A673 (cell line): ENCODE results near the gene GRIK2. TPM values are rescaled to one million over a fixed set of nuclear protein-coding genes. Genes with fewer than 3 reads are reported as not detected.

Source experiments
- BruUV-seq: library from RNA; stranded (reverse); fragments of 400-500 nt; replicated peaks from 2 replicates; lab custom pipeline; 2021; lab: Mats Ljungman, UMichigan
- CTCF ChIA-PET: fragments of 300-600 bp; sonication (Branson Sonifier 250); formaldehyde crosslinking; loops from one replicate; lab custom pipeline; 2022; ENCODE audit warnings: antibody characterized with exemption; lab: Charles Lee
- POLR2A ChIA-PET: fragments of 300-600 bp; sonication (Branson Sonifier 250); formaldehyde crosslinking; loops from one replicate; lab custom pipeline; 2022; ENCODE audit warnings: antibody characterized with exemption; ENCODE audit not compliant: low non-redundant PET; lab: Charles Lee
- DNase-seq: peaks from one replicate; pipeline ENCODE4 v3.0.0-alpha.2; 2015; ENCODE audit warnings: low spot score
- H3K27ac ChIP-seq: fragments of 200-600 bp; sonication (generic); 2 replicates; pipeline ENCODE4 v1.5.1; 2016; ENCODE audit warnings: mixed run types, low read depth, mild to moderate bottlenecking, mixed read lengths, antibody characterized with exemption, low read length; ENCODE audit not compliant: poor library complexity, severe bottlenecking
- H3K27me3 ChIP-seq: fragments of 200-600 bp; sonication (generic); replicated peaks from 2 replicates; pipeline ENCODE4 v1.6.1; 2017; ENCODE audit warnings: mixed run types, low read depth, mild to moderate bottlenecking, mixed read lengths, antibody characterized with exemption, low read length; ENCODE audit not compliant: insufficient read depth, poor library complexity
- H3K36me3 ChIP-seq: fragments of 200-600 bp; sonication (generic); 2 replicates; pipeline ENCODE4 v1.6.1; 2016; ENCODE audit warnings: mixed run types, mild to moderate bottlenecking, mixed read lengths, antibody characterized with exemption, low read length; ENCODE audit not compliant: insufficient read depth, poor library complexity, severe bottlenecking
- H3K4me1 ChIP-seq: fragments of 200-600 bp; sonication (generic); 2 replicates; pipeline ENCODE4 v1.6.1; 2017; ENCODE audit warnings: mixed run types, mild to moderate bottlenecking, mixed read lengths, antibody characterized with exemption, low read length; ENCODE audit not compliant: insufficient read depth, poor library complexity, severe bottlenecking
- H3K4me3 ChIP-seq: fragments of 200-600 bp; sonication (generic); 2 replicates; pipeline ENCODE4 v1.5.1; 2016; ENCODE audit warnings: low read depth, mixed run types, mild to moderate bottlenecking, mixed read lengths, low read length; ENCODE audit not compliant: poor library complexity, severe bottlenecking
- H3K9me3 ChIP-seq: fragments of 200-600 bp; sonication (generic); 2 replicates; pipeline ENCODE4 v1.6.1; 2016; ENCODE audit warnings: mixed run types, low read depth, mild to moderate bottlenecking, mixed read lengths, antibody characterized with exemption, low read length; ENCODE audit not compliant: poor library complexity, severe bottlenecking
- CTCF ChIP-seq: fragments of 300-800, 200-600 bp; sonication (generic); conservative IDR thresholded peaks from 2 replicates; pipeline ENCODE4 v1.5.1; 2017; ENCODE audit warnings: low read depth, mild to moderate bottlenecking, antibody characterized with exemption, low read length, moderate library complexity, mixed read lengths
- EZH2 ChIP-seq: fragments of 200-600 bp; sonication (generic); IDR thresholded peaks from 2 replicates; pipeline ENCODE4 v1.6.1; 2017; ENCODE audit warnings: borderline replicate concordance, low read depth, mild to moderate bottlenecking, mixed read lengths, antibody characterized with exemption, low read length; ENCODE audit not compliant: poor library complexity, severe bottlenecking
- intact Hi-C: fragments of 100-400 bp; cut with micrococcal nuclease; formaldehyde crosslinking; loops from one replicate; pipeline ENCODE4 v1.10.0; 2022; ENCODE audit not compliant: unreplicated experiment
- total RNA-seq: library from RNA; stranded (reverse); gene quantifications from 2 replicates; pipeline ENCODE4 v1.2.3, GENCODE V29; 2021

The GRIK2 gene
- total RNA-seq, 1 experiment from 2014 or later = 62.1 TPM

GRCh38 chr6:101545191-101545590, 151.7 kb downstream of the GRIK2 start:
- no peak for DNase-seq
- Histone ChIP-seq H3K27ac (no peak overlapping the region), H3K27me3 (no peaks in the 10 kb centered on the region), H3K9me3 (no peaks in the 10 kb centered on the region), H3K4me1 (no peaks in the 10 kb centered on the region), H3K4me3 (no peak overlapping the region), H3K36me3 (no peaks in the 10 kb centered on the region)
- intact Hi-C loops = no loop called here
- BruUV-seq = no TSS peak
- ChIA-PET CTCF (no interaction called here), POLR2A (no interaction called here)
- TF ChIP-seq EZH2 (no peak), CTCF (no peak)

GRCh38 chr6:101550451-101550850, 156.9 kb downstream of the GRIK2 start:
- Histone ChIP-seq H3K4me1 (no peaks in the 10 kb centered on the region), H3K27me3 (no peaks in the 10 kb centered on the region), H3K27ac (no peak overlapping the region), H3K36me3 (no peaks in the 10 kb centered on the region), H3K9me3 (no peaks in the 10 kb centered on the region), H3K4me3 (no peak overlapping the region)
- CTCF ChIA-PET = no interaction called here
- TF ChIP-seq EZH2 (no peak), CTCF (no peak)
- POLR2A ChIA-PET = no interaction called here
- no peak for DNase-seq
- no TSS peak for BruUV-seq
- intact Hi-C loops = no loop called here

GRCh38 chr6:101554231-101554630, 160.7 kb downstream of the GRIK2 start:
- intact Hi-C loops = no loop called here
- ChIA-PET CTCF (no interaction called here), POLR2A (no interaction called here)
- Histone ChIP-seq H3K9me3 (no peaks in the 10 kb centered on the region), H3K4me1 (peaks cover 3% of the 10 kb centered on the region), H3K27ac (no peak overlapping the region), H3K27me3 (no peaks in the 10 kb centered on the region), H3K4me3 (no peak overlapping the region), H3K36me3 (no peaks in the 10 kb centered on the region)
- no TSS peak for BruUV-seq
- no peak for TF ChIP-seq CTCF
- TF ChIP-seq EZH2 = no peak
- no peak for DNase-seq
